Right atrium auricular region (tissue), 2 donors: Measurements from ENCODE around the gene SPATA18. TPM values are rescaled to one million over a fixed set of nuclear protein-coding genes. Genes with fewer than 3 reads are reported as not detected.

Experiments used
- DNase-seq: peaks from one replicate; pipeline ENCODE4 v3.0.0-alpha.2; 2019; ENCODE audit warnings: low spot score
- H3K27ac ChIP-seq, 2 donors: fragments of 200-600 bp; sonication (generic); 1 replicate in 1 of 2; 2 replicates in 1 of 2; pipeline ENCODE4 v1.5.1; 2016 to 2019
- H3K27me3 ChIP-seq, 2 donors: fragments of 200-600 bp; sonication (generic); one replicate each; pipeline versions ENCODE4 v1.5.1 to v1.6.0; 2017 to 2019
- H3K36me3 ChIP-seq: fragments of 200-600 bp; sonication (generic); one replicate; pipeline ENCODE4 v1.5.1; 2016
- H3K4me1 ChIP-seq, 2 donors: fragments of 200-600 bp; sonication (generic); one replicate each; pipeline versions ENCODE4 v1.5.1 to v1.6.0; 2017 to 2019
- H3K4me3 ChIP-seq, 2 donors: fragments of 200-600 bp; sonication (generic); 1 replicate in 1 of 2; 2 replicates in 1 of 2; pipeline ENCODE4 v1.5.1; 2017 to 2019; ENCODE audit warnings: mild to moderate bottlenecking in 1 of 2, moderate library complexity in 1 of 2
- H3K9me3 ChIP-seq, 2 donors: fragments of 200-600 bp; sonication (generic); one replicate each; pipeline ENCODE4 v1.5.1; 2019
- CTCF ChIP-seq, 2 donors: fragments of 200-600 bp; sonication (generic); IDR thresholded peaks; one replicate each; pipeline ENCODE4 v1.5.1; 2019; ENCODE audit warnings: antibody characterized with exemption in 2 of 2
- total RNA-seq, 2 donors: library from RNA; depleted of rRNA; stranded (reverse); fragments of >200 nt; gene quantifications; one replicate each; pipeline ENCODE4 v1.1.0, GENCODE V29; 2016

The SPATA18 gene
- total RNA-seq, 2 donors from 2014 or later, result 2.2 to 4.3 TPM

GRCh38 chr4:52094376-52095145 lies 43.5 kb downstream of the SPATA18 start:
- H3K4me1 ChIP-seq, result no peaks in the 10 kb centered on the region
- DNase-seq, result no peak

GRCh38 chr4:52095374-52095773 lies 44.3 kb downstream of the SPATA18 start:
- H3K27ac ChIP-seq, result no peak overlapping the region
- TF ChIP-seq CTCF (IDR thresholded peaks at IDR 0.05), result no peak
- H3K27me3 ChIP-seq, result no peaks in the 10 kb centered on the region
- H3K9me3 ChIP-seq, result no peaks in the 10 kb centered on the region
- no peak overlapping the region for H3K4me3 ChIP-seq
- DNase-seq, result no peak
- no peaks in the 10 kb centered on the region for H3K36me3 ChIP-seq
- no peaks in the 10 kb centered on the region for H3K4me1 ChIP-seq

More at GRCh38 chr4:52094376-52095145, 43.5 kb downstream of the SPATA18 start:
- TF ChIP-seq CTCF (IDR thresholded peaks at IDR 0.05), result no peak
- no peaks in the 10 kb centered on the region for H3K9me3 ChIP-seq
- no peak overlapping the region for H3K27ac ChIP-seq
- no peaks in the 10 kb centered on the region for H3K36me3 ChIP-seq
- H3K27me3 ChIP-seq, result no peaks in the 10 kb centered on the region
- no peak overlapping the region for H3K4me3 ChIP-seq

- Histone ChIP-seq H3K27ac (no peak overlapping the region), H3K36me3 (no peaks in the 10 kb centered on the region), H3K27me3 (no peaks in the 10 kb centered on the region), H3K9me3 (no peaks in the 10 kb centered on the region), H3K4me1 (no peaks in the 10 kb centered on the region), H3K4me3 (no peak overlapping the region)
- DNase-seq, result no peak
- no peak for TF ChIP-seq CTCF (IDR thresholded peaks at IDR 0.05)
Measured at GRCh38 chr4:52096048-52096447, 44.9 kb downstream of the SPATA18 start.

- no peak for DNase-seq
- Histone ChIP-seq H3K27ac (no peak overlapping the region), H3K4me1 (no peaks in the 10 kb centered on the region), H3K27me3 (no peaks in the 10 kb centered on the region), H3K9me3 (no peaks in the 10 kb centered on the region), H3K4me3 (no peak overlapping the region), H3K36me3 (no peaks in the 10 kb centered on the region)
- TF ChIP-seq CTCF (IDR thresholded peaks at IDR 0.05), result no peak
Measured at GRCh38 chr4:52098618-52099017, 47.5 kb downstream of the SPATA18 start.

- Histone ChIP-seq H3K4me1 (no peaks in the 10 kb centered on the region), H3K36me3 (no peaks in the 10 kb centered on the region), H3K9me3 (no peaks in the 10 kb centered on the region), H3K27me3 (no peaks in the 10 kb centered on the region), H3K4me3 (no peak overlapping the region), H3K27ac (no peak overlapping the region)
- no peak for TF ChIP-seq CTCF (IDR thresholded peaks at IDR 0.05)
- no peak for DNase-seq
Measured at GRCh38 chr4:52099860-52100461, 48.9 kb downstream of the SPATA18 start.
